Left forelimb (tissue), 1 donor: ENCODE data around the gene SLC27A4.
"Not testable (repeated sequence)": the region's sequence is repeated elsewhere in the genome, so short reads cannot be mapped to it uniquely, and the experiment has no call there.

Source experiments
- DNase-seq: peaks from one replicate; pipeline ENCODE4 v3.0.0-alpha.2; 2018; ENCODE audit warnings: low spot score

SLC27A4 gene

GRCh38 chr9:128324401-128324800 is 15.9 kb upstream of the SLC27A4 start:
- DNase-seq = no peak

GRCh38 chr9:128325629-128326028 is 14.7 kb upstream of the SLC27A4 start:
- no peak for DNase-seq

- DNase-seq = no peak
Observed at GRCh38 chr9:128333451-128333869, 6.9 kb upstream of the SLC27A4 start.

DNA sequence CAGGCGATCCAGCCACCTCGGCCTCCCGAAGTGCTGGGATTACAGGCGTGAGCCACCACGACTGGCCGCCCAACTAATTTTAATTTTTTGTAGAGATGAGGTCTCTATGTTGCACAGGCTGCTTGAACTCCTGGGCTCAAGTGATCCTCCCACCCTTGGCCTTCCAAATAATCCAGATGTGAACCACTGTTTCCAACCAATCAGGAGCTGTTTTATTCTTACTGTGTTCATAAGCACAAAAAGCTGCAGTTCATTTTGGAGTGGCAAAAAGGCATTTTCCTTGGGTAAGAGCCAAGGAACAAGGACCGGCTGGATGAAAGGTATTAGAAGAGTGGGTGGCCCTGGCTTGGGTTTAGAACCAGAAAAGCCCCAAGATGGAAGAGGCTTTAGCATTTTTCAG is 5.2 kb upstream of the SLC27A4 start:
- no peak for DNase-seq

DNA sequence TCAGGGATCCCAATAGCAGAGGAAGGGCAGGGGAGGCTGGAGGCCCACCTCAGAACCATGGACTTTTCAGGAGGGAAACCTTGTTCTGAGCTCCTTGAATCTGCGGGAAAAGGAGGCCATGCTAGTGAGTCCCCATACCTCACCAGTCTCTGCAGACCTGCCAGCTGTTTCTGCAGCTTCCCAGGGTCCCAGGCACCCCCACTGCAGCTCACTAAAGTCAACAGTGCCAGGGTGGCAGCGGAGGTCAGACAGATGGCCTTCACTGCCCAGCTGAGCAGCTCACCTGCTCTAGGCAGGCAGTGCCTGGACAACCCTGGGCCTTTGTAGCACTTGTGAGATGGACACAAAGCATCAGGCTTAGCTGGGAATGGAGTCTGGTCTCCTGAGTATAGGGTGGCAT is 4.4 kb upstream of the SLC27A4 start:
- no peak for DNase-seq

GRCh38 chr9:128337936-128338335 is 2.4 kb upstream of the SLC27A4 start:
- DNase-seq = no peak

- DNase-seq = not testable (repeated sequence)
Observed at GRCh38 chr9:128338852-128339614, 1.3 kb upstream of the SLC27A4 start.

- DNase-seq = no peak
Observed at GRCh38 chr9:128340691-128341434, 536 bp downstream of the SLC27A4 start.

GRCh38 chr9:128341435-128341849 is 1.1 kb downstream of the SLC27A4 start:
- DNase-seq = no peak

DNA sequence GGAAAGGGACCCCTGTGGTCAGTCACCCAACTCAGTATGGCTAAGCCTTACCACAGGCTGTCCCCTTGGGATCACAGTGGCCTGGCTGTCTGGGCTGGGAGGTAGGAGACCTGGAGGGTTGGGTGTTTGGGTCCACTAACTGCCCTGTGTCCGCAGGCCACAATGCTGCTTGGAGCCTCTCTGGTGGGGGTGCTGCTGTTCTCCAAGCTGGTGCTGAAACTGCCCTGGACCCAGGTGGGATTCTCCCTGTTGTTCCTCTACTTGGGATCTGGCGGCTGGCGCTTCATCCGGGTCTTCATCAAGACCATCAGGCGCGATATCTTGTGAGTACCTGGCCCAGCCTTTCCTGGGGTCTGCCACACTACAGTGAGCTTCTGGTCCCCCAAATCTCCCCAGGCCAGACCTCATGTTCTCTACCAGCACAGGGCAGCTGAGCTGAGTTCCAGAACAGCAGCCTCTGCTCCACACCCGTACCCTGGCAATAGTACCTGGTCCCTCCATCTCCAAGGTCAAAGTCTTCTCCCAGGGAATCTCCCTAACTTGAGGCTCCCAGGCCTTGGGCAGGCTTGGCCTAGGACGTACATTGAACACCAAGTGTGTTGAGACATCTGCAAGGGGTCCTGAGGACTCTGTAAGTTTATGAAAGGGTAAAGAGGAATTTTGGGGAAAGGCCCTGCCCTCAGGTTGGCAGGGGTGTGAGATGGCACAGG is 2.8 kb downstream of the SLC27A4 start:
- no peak for DNase-seq

GRCh38 chr9:128343855-128344254 is 3.5 kb downstream of the SLC27A4 start:
- DNase-seq = no peak

DNA sequence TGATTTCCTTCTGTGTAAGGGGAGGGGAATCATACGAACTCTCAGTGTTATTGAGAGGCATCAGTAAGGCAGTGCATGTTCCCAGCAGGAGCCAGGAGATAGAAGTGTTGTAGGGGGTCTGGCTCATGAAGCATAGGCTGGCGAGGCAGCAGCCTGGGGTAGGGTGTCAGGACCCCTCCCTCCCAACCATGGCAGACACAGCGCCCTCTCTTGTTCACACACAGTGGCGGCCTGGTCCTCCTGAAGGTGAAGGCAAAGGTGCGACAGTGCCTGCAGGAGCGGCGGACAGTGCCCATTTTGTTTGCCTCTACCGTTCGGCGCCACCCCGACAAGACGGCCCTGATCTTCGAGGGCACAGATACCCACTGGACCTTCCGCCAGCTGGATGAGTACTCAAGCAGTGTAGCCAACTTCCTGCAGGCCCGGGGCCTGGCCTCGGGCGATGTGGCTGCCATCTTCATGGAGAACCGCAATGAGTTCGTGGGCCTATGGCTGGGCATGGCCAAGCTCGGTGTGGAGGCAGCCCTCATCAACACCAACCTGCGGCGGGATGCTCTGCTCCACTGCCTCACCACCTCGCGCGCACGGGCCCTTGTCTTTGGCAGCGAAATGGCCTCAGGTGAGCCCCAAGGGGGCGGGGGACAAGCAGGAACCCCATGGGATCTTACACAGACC is 4.7 kb downstream of the SLC27A4 start:
- DNase-seq = no peak

DNA sequence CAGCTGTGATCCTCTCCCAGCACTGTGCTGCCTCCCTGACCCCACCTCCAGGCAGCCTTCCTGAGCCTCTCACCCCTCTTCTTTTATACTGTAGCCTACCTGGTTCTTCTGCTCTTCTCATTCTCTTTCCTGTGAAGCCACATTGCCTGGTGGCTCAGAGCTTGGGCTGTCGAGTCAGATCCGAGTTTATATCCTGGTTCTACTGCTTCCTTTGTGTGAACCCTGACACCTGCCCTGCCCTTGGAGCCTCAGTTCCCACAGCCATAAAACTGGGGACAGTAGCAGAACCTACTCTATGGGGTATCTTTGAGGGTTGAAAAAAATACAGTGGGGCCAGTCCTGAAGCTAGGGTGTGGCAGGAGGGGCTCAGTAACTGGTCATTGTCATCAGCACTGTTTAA is 8.8 kb downstream of the SLC27A4 start:
- DNase-seq = no peak

- no peak for DNase-seq
Observed at GRCh38 chr9:128349772-128350171, 9.4 kb downstream of the SLC27A4 start.

GRCh38 chr9:128355451-128355850 is 15.1 kb downstream of the SLC27A4 start:
- DNase-seq = no peak

- no peak for DNase-seq
Observed at GRCh38 chr9:128358090-128358489, 17.8 kb downstream of the SLC27A4 start.

DNA sequence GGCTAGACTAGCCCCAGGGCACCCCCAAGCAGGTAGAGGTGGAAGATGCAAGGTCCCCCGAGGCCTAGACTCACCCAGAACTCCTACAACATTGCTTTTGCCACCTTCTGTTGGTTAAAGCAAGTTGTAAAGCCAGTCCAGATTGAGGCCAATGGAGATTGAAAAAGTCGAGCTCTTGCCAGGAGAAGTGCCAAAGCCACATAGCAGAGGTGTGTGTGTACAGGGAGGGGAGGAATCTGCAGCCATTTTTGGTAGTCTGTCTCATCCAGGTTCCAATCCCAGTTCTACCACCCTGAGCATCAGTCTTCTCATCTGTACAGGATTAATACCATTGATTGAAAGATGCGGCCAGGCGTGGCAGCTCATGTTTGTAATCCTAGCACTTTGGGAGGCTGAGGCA is 18.5 kb downstream of the SLC27A4 start:
- DNase-seq = no peak

GRCh38 chr9:128360826-128361225 is 20.5 kb downstream of the SLC27A4 start:
- DNase-seq = no peak

GRCh38 chr9:128361296-128361985 is 21.1 kb downstream of the SLC27A4 start:
- DNase-seq = no peak

GRCh38 chr9:128361986-128362646 is 21.8 kb downstream of the SLC27A4 start:
- peak; percentile 88 for DNase-seq

DNA sequence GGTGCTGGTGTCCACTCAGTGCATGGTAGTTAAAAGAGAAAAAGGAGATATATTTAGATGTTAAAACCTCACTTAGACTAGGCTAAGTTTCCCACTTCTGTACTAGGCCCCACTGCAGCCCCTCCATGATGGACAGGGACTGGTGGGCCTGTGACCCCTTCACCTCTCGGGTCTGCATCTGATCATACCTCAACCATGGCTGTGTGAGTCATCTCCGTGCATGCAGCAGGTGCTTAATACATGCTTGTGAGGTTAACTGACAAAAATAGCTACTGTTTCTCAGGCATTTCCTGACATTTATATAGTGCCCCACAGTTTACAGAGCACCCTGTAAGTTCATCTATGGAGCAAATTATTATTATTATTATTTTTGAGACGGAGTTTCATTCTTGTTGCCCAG is 22.4 kb downstream of the SLC27A4 start:
- DNase-seq = no peak
